ENCODE data around the gene RNF31. TPM values are rescaled to one million over a fixed set of nuclear protein-coding genes. Genes with fewer than 3 reads are reported as not detected.

RNF31 gene
- total RNA-seq, 2 experiments from 2014 or later, result 37.8 to 57.8 TPM

- Histone ChIP-seq H3K4me1 (ENCODE audit: insufficient read depth, low read length, poor library complexity, severe bottlenecking) (no peaks in the 10 kb centered on the region), H3K9me3 (ENCODE audit: low read length) (no peaks in the 10 kb centered on the region), H2AFZ (ENCODE audit: low read length) (no peak overlapping the region), H3K9me2 (ENCODE audit: insufficient read depth, low read length) (no peaks in the 10 kb centered on the region), H3K4me2 (ENCODE audit: low read length) (no peak overlapping the region), H3K79me2 (ENCODE audit: insufficient read depth, low read depth, low read length) (no peaks in the 10 kb centered on the region), H3K4me3 (ENCODE audit: low read depth, low read length, poor library complexity, severe bottlenecking) (no peak overlapping the region), H3K36me3 (ENCODE audit: insufficient read depth, low read length) (peaks cover 57% of the 10 kb centered on the region), H3K27ac (ENCODE audit: low read depth, low read length, poor library complexity, severe bottlenecking) (no peak overlapping the region), H4K20me1 (ENCODE audit: insufficient read depth, low read length) (no peaks in the 10 kb centered on the region)
- CTCF ChIA-PET (ENCODE audit: unreplicated experiment), result no interaction called here
- TF ChIP-seq EZH2phosphoT487 (IDR thresholded peaks at IDR 0.05; ENCODE audit: borderline replicate concordance, low read depth, low read length) (no peak), CTCF (conservative IDR thresholded peaks at IDR 0.05; ENCODE audit: low read length) (no peak)
- POLR2A ChIA-PET, result no interaction called here
- intact Hi-C loops (cut with micrococcal nuclease; ENCODE audit: unreplicated experiment), result no loop called here
- BruUV-seq (replicated peaks), result no TSS peak
- DNase-seq (ENCODE audit: low spot score), result no peak
Measured at GRCh38 chr14:24179294-24179960, 32.1 kb downstream of the RNF31 start.

GRCh38 chr14:24179961-24180796 lies 32.9 kb downstream of the RNF31 start:
- no peak overlapping the region for H2AFZ ChIP-seq (ENCODE audit: low read length)
- H3K36me3 ChIP-seq (ENCODE audit: insufficient read depth, low read length), result peaks cover 65% of the 10 kb centered on the region
- intact Hi-C loops (cut with micrococcal nuclease; ENCODE audit: unreplicated experiment), result no loop called here
- CTCF ChIA-PET (ENCODE audit: unreplicated experiment), result no interaction called here
- no peaks in the 10 kb centered on the region for H4K20me1 ChIP-seq (ENCODE audit: insufficient read depth, low read length)
- POLR2A ChIA-PET, result interaction anchor here (0.5 to 0.6 kb wide), 3 partner anchors 19 to 961 kb away, joined by 3 read pairs; partner anchors contain the start of genes IRF9 and RNF31
- H3K79me2 ChIP-seq (ENCODE audit: insufficient read depth, low read depth, low read length), result no peaks in the 10 kb centered on the region
- no peaks in the 10 kb centered on the region for H3K9me3 ChIP-seq (ENCODE audit: low read length)
- DNase-seq (ENCODE audit: low spot score), result no peak
- H3K4me3 ChIP-seq (ENCODE audit: low read depth, low read length, poor library complexity, severe bottlenecking), result no peak overlapping the region
- H3K27ac ChIP-seq (ENCODE audit: low read depth, low read length, poor library complexity, severe bottlenecking), result no peak overlapping the region
- TF ChIP-seq CTCF (conservative IDR thresholded peaks at IDR 0.05; ENCODE audit: low read length), result no peak
- no peak for TF ChIP-seq EZH2phosphoT487 (IDR thresholded peaks at IDR 0.05; ENCODE audit: borderline replicate concordance, low read depth, low read length)
- H3K4me2 ChIP-seq (ENCODE audit: low read length), result no peak overlapping the region
- BruUV-seq (replicated peaks), result no TSS peak
- H3K4me1 ChIP-seq (ENCODE audit: insufficient read depth, low read length, poor library complexity, severe bottlenecking), result no peaks in the 10 kb centered on the region
- no peaks in the 10 kb centered on the region for H3K9me2 ChIP-seq (ENCODE audit: insufficient read depth, low read length)

Data from OCI-LY7 (cell line).